K562 (cell line): ENCODE measurements around the gene GRIK3. TPM values are rescaled to one million over a fixed set of nuclear protein-coding genes. Genes with fewer than 3 reads are reported as not detected.

Experiments
- PTTG1 ChIP-seq: fragments of 450-650 bp; IDR thresholded peaks from 2 replicates; pipeline ENCODE4 v1.6.1; 2016; ENCODE audit warnings: low read depth, mild to moderate bottlenecking, missing genetic modification characterization, missing compliant biosample characterization
- SNIP1 ChIP-seq: fragments of 450-650 bp; IDR thresholded peaks from 2 replicates; pipeline ENCODE4 v1.7.1; 2017; ENCODE audit warnings: low read depth, mild to moderate bottlenecking
- SPI1 ChIP-seq: IDR thresholded peaks from 2 replicates; pipeline ENCODE4 v1.6.1; 2011; ENCODE audit warnings: low read depth, low read length, control low read depth, borderline replicate concordance
- ZNF445 ChIP-seq: fragments of 250-450 bp; sonication (Bioruptor Pico); IDR thresholded peaks from 2 replicates; pipeline ENCODE4 v1.4.0; 2020; ENCODE audit warnings: low read depth, mild to moderate bottlenecking, moderate library complexity
- polyA plus RNA-seq, 8 experiments: library from polyadenylated mRNA; depleted of rRNA in 4 of 8; stranded (reverse) in 5 of 8; unstranded in 3 of 8; fragments of >200 nt; fragmentation: Nextera tagmentation in 2 of 8; fragmentation: Illumina TruSeq in 1 of 8; extraction: Ambion mirVana in 2 of 8; extraction: Trizol in 1 of 8; gene quantifications; 2 replicates each; pipeline versions ENCODE4 v1.2.1 to v1.2.3, GENCODE V29; 2011 to 2014; ENCODE audit warnings: inconsistent platforms in 1 of 8, missing spikeins in 1 of 8
- total RNA-seq, 7 experiments: library from RNA; depleted of rRNA in 6 of 7; stranded (reverse); fragments of >200 nt in 6 of 7; fragmentation: Illumina TruSeq in 2 of 7; extraction: Trizol in 2 of 7; gene quantifications; 2 replicates each; pipeline versions ENCODE4 v1.2.1 to v1.2.3, GENCODE V29; 2011 to 2021; ENCODE audit warnings: low replicate concordance in 1 of 7
- TF ChIP-seq, protein P1 (sequence below): fragments of 250-450 bp; sonication (Bioruptor Pico); IDR thresholded peaks from 2 replicates; pipeline ENCODE4 v1.4.0; 2020; ENCODE audit warnings: borderline replicate concordance
- TF ChIP-seq, protein P2 (sequence below): sonication (generic); formaldehyde crosslinking; IDR thresholded peaks from 2 replicates; pipeline ENCODE4 v1.8.0; 2022; ENCODE audit warnings: mild to moderate bottlenecking, missing genetic modification reagents, borderline replicate concordance
- TF ChIP-seq, protein P3 (sequence below): fragments of 250-450 bp; sonication (Bioruptor Pico); IDR thresholded peaks from 2 replicates; pipeline ENCODE4 v1.4.0; 2020

Gene GRIK3
- total and polyA plus RNA-seq, 9 of the 15 experiments (the other 6 are each of a cell fraction or from before 2014, with no cell fraction given), result not detected

DNA sequence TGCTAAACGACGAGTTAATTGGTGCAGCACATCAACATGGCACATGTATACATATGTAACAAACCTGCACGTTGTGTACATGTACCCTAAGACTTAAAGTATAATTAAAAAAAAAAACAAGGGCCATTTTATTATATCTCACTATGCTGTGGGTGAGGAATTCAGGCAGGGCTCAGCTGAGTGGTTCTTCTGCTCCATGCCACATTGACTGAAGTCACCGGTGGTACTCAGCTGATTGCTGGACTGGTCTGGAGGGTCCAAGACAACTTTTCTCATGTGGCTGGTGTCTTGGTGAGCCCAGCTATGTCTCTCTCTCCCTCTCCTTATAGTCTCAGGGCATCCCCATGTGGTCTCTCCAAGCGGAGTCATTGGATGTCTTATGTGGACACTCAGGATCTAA, 275.0 kb downstream of the GRIK3 start (continued):
- TF ChIP-seq, protein P1, sequence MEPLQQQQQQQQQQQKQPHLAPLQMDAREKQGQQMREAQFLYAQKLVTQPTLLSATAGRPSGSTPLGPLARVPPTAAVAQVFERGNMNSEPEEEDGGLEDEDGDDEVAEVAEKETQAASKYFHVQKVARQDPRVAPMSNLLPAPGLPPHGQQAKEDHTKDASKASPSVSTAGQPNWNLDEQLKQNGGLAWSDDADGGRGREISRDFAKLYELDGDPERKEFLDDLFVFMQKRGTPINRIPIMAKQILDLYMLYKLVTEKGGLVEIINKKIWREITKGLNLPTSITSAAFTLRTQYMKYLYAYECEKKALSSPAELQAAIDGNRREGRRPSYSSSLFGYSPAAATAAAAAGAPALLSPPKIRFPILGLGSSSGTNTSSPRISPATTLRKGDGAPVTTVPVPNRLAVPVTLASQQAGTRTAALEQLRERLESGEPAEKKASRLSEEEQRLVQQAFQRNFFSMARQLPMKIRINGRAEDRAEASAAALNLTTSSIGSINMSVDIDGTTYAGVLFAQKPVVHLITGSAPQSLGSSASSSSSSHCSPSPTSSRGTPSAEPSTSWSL (CRISPR knock-in tag), result no peak
- TF ChIP-seq SPI1 (no peak), PTTG1 (tag) (no peak), SNIP1 (no peak), ZNF445 (no peak)
- TF ChIP-seq, protein P2, sequence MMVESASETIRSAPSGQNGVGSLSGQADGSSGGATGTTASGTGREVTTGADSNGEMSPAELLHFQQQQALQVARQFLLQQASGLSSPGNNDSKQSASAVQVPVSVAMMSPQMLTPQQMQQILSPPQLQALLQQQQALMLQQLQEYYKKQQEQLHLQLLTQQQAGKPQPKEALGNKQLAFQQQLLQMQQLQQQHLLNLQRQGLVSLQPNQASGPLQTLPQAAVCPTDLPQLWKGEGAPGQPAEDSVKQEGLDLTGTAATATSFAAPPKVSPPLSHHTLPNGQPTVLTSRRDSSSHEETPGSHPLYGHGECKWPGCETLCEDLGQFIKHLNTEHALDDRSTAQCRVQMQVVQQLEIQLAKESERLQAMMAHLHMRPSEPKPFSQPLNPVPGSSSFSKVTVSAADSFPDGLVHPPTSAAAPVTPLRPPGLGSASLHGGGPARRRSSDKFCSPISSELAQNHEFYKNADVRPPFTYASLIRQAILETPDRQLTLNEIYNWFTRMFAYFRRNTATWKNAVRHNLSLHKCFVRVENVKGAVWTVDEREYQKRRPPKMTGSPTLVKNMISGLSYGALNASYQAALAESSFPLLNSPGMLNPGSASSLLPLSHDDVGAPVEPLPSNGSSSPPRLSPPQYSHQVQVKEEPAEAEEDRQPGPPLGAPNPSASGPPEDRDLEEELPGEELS (CRISPR knock-in tag), result no peak
- TF ChIP-seq, protein P3, sequence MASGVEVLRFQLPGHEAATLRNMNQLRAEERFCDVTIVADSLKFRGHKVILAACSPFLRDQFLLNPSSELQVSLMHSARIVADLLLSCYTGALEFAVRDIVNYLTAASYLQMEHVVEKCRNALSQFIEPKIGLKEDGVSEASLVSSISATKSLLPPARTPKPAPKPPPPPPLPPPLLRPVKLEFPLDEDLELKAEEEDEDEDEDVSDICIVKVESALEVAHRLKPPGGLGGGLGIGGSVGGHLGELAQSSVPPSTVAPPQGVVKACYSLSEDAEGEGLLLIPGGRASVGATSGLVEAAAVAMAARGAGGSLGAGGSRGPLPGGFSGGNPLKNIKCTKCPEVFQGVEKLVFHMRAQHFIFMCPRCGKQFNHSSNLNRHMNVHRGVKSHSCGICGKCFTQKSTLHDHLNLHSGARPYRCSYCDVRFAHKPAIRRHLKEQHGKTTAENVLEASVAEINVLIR (CRISPR knock-in tag), result no peak
